Subcutaneous abdominal adipose tissue (tissue), 5 donors: Measurements from ENCODE around the gene CDC34.

Experiments used
- H3K27ac ChIP-seq: one replicate; pipeline ENCODE4 v1.7.0; 2013; ENCODE audit warnings: low read depth, mild to moderate bottlenecking, inconsistent platforms, low read length, moderate library complexity
- H3K27me3 ChIP-seq, 5 donors: one replicate each; pipeline ENCODE4 v1.7.0; 2013; ENCODE audit warnings: low read length in 5 of 5, inconsistent platforms in 1 of 5; ENCODE audit not compliant: control insufficient read depth in 5 of 5, insufficient read depth in 4 of 5
- H3K36me3 ChIP-seq, 5 donors: one replicate each; pipeline ENCODE4 v1.7.0; 2013; ENCODE audit warnings: low read length in 5 of 5; ENCODE audit not compliant: control insufficient read depth in 5 of 5, insufficient read depth in 5 of 5
- H3K4me1 ChIP-seq, 5 donors: one replicate each; pipeline ENCODE4 v1.7.0; 2013; ENCODE audit warnings: low read length in 5 of 5, mild to moderate bottlenecking in 3 of 5, moderate library complexity in 1 of 5; ENCODE audit not compliant: control insufficient read depth in 5 of 5, insufficient read depth in 5 of 5
- H3K4me3 ChIP-seq, 5 donors: one replicate each; pipeline ENCODE4 v1.7.0; 2013; ENCODE audit warnings: low read length in 5 of 5, low read depth in 1 of 5
- H3K9ac ChIP-seq, 5 donors: one replicate each; pipeline ENCODE4 v1.7.0; 2013; ENCODE audit warnings: low read length in 5 of 5, mild to moderate bottlenecking in 4 of 5, moderate library complexity in 3 of 5
- H3K9me3 ChIP-seq, 5 donors: one replicate each; pipeline ENCODE4 v1.7.0; 2013; ENCODE audit warnings: low read length in 5 of 5; ENCODE audit not compliant: control insufficient read depth in 5 of 5
- donor health status: healthy.
- donor health status: healthy.
- donor health status: healthy.
- donor health status: healthy.
- donor health status: healthy.

Gene CDC34

GRCh38 chr19:497869-498510 lies 33.6 kb upstream of the CDC34 start:
- Histone ChIP-seq H3K36me3 (no peaks in the 10 kb centered on the region), H3K4me1 (peaks cover 0 to 13% (median 5%) of the 10 kb centered on the region in 5 donors), H3K9ac (no peak overlapping the region), H3K27me3 (peaks cover 9 to 27% (median 18%) of the 10 kb centered on the region in 5 donors), H3K4me3 (peak overlapping the region in 1 of 5 donors; percentile 37), H3K9me3 (no peaks in the 10 kb centered on the region), H3K27ac (no peak overlapping the region)

GRCh38 chr19:498511-498891 lies 33.1 kb upstream of the CDC34 start:
- H3K4me3 ChIP-seq: no peak overlapping the region
- no peak overlapping the region for H3K9ac ChIP-seq
- no peak overlapping the region for H3K27ac ChIP-seq
- no peaks in the 10 kb centered on the region for H3K9me3 ChIP-seq
- peaks cover 0 to 13% (median 5%) of the 10 kb centered on the region in 5 donors for H3K4me1 ChIP-seq
- H3K36me3 ChIP-seq: no peaks in the 10 kb centered on the region
- peaks cover 9 to 27% (median 18%) of the 10 kb centered on the region in 5 donors for H3K27me3 ChIP-seq

- H3K36me3 ChIP-seq: no peaks in the 10 kb centered on the region
- H3K4me3 ChIP-seq: no peak overlapping the region
- peaks cover 9 to 27% (median 18%) of the 10 kb centered on the region in 5 donors for H3K27me3 ChIP-seq
- no peak overlapping the region for H3K27ac ChIP-seq
- peaks cover 0 to 9% (median 5%) of the 10 kb centered on the region in 5 donors for H3K4me1 ChIP-seq
- H3K9ac ChIP-seq: no peak overlapping the region
- H3K9me3 ChIP-seq: no peaks in the 10 kb centered on the region
These were observed 32.5 kb upstream of the CDC34 start for GRCh38 chr19:498977-499623.

GRCh38 chr19:501646-502045 lies 29.9 kb upstream of the CDC34 start:
- Histone ChIP-seq H3K4me3 (no peak overlapping the region), H3K27me3 (peaks cover 9 to 16% (median 10%) of the 10 kb centered on the region in 5 donors), H3K27ac (no peak overlapping the region), H3K4me1 (peaks cover 0 to 11% (median 9%) of the 10 kb centered on the region in 5 donors), H3K9me3 (no peaks in the 10 kb centered on the region), H3K36me3 (no peaks in the 10 kb centered on the region), H3K9ac (no peak overlapping the region)

- Histone ChIP-seq H3K4me1 (peaks cover 0 to 20% (median 20%) of the 10 kb centered on the region in 5 donors), H3K9ac (no peak overlapping the region), H3K36me3 (peaks cover 0 to 4% (median 2%) of the 10 kb centered on the region in 5 donors), H3K9me3 (no peaks in the 10 kb centered on the region), H3K27me3 (no peaks in the 10 kb centered on the region), H3K27ac (no peak overlapping the region), H3K4me3 (no peak overlapping the region)
These were observed 26.9 kb upstream of the CDC34 start for GRCh38 chr19:504616-505015.

GRCh38 chr19:506404-507285 lies 24.9 kb upstream of the CDC34 start:
- peaks cover 0 to 6% (median 4%) of the 10 kb centered on the region in 5 donors for H3K36me3 ChIP-seq
- H3K4me1 ChIP-seq: peaks cover 6 to 35% (median 34%) of the 10 kb centered on the region in 5 donors
- peak overlapping the region; percentile 63 to 88 (median 83) for H3K9ac ChIP-seq
- no peaks in the 10 kb centered on the region for H3K27me3 ChIP-seq
- H3K4me3 ChIP-seq: peak overlapping the region; percentile 75 to 97 (median 89)
- H3K27ac ChIP-seq: peak overlapping the region; percentile 88
- no peaks in the 10 kb centered on the region for H3K9me3 ChIP-seq

GRCh38 chr19:507286-508203 lies 24.0 kb upstream of the CDC34 start, which contains the start of gene TPGS1:
TPGS1 (plus strand) TSS chr19:507497; CDS start chr19:507507, 10 bp downstream.
- H3K4me3 ChIP-seq: peak within 1 kb of the TSS; percentile 75 to 97 (median 89)

GRCh38 chr19:508204-509150 lies 23.1 kb upstream of the CDC34 start:
- Histone ChIP-seq H3K4me1 (peaks cover 6 to 43% (median 35%) of the 10 kb centered on the region in 5 donors), H3K27ac (no peak overlapping the region)

More at GRCh38 chr19:507286-508203, 24.0 kb upstream of the CDC34 start, which contains the start of gene TPGS1:
- no peaks in the 10 kb centered on the region for H3K9me3 ChIP-seq
- H3K27ac ChIP-seq: peak within 1 kb of the TSS; percentile 88
- peaks cover 6 to 36% (median 35%) of the 10 kb centered on the region in 5 donors for H3K4me1 ChIP-seq
- H3K36me3 ChIP-seq: peaks cover 0 to 6% (median 4%) of the 10 kb centered on the region in 5 donors
- peak within 1 kb of the TSS; percentile 63 to 88 (median 83) for H3K9ac ChIP-seq
- H3K27me3 ChIP-seq: no peaks in the 10 kb centered on the region

More at GRCh38 chr19:508204-509150, 23.1 kb upstream of the CDC34 start:
- Histone ChIP-seq H3K4me3 (peak overlapping the region; percentile 53 to 97 (median 89)), H3K36me3 (peaks cover 0 to 7% (median 4%) of the 10 kb centered on the region in 5 donors), H3K9me3 (no peaks in the 10 kb centered on the region), H3K27me3 (no peaks in the 10 kb centered on the region), H3K9ac (peak overlapping the region in 4 of 5 donors; percentile 37 to 88 (median 84))
